ENCODE results near the gene LAP3.

The LAP3 gene

DNA sequence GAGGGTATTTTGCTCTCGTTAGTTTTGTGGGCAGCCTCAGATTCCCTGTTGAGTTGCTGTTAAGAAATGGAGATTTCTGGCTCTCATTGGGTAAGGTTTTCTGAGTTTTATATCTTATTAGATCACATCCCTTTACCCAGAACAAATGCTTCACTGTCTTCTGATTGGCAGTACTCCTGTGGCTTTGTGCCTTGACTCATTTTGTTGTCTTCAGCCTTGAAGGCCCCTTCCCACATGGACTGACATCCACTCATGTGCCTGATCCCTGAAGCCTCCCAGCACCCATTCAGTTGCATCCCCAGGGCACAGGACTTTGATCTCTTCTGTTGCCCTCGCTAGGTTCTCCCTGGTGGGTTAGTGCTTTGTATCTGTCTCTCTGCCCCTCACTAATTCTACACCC, 47.8 kb downstream of the LAP3 start:
- H3K4me1 ChIP-seq (ENCODE audit: control insufficient read depth, insufficient read depth, low read length), result peaks cover 21% of the 10 kb centered on the region
- H3K4me2 ChIP-seq (ENCODE audit: low read length), result no peak overlapping the region
- H3K9ac ChIP-seq (ENCODE audit: low read depth, low read length), result no peak overlapping the region
- H3K36me3 ChIP-seq (ENCODE audit: insufficient read depth, low read length), result peaks cover 95% of the 10 kb centered on the region
- no peak overlapping the region for H3K4me3 ChIP-seq (ENCODE audit: low read length)
- H3K9me3 ChIP-seq (replicated peaks; ENCODE audit: low read length), result no peaks in the 10 kb centered on the region
- H3K27me3 ChIP-seq (ENCODE audit: control insufficient read depth, insufficient read depth, low read length), result no peaks in the 10 kb centered on the region

GRCh38 chr4:17630228-17630627, 53.2 kb downstream of the LAP3 start:
- Histone ChIP-seq H3K4me3 (ENCODE audit: low read length) (no peak overlapping the region), H3K27me3 (ENCODE audit: control insufficient read depth, insufficient read depth, low read length) (no peaks in the 10 kb centered on the region), H3K4me1 (ENCODE audit: control insufficient read depth, insufficient read depth, low read length) (no peaks in the 10 kb centered on the region), H3K9me3 (replicated peaks; ENCODE audit: low read length) (no peaks in the 10 kb centered on the region), H3K36me3 (ENCODE audit: insufficient read depth, low read length) (peaks cover 84% of the 10 kb centered on the region), H3K9ac (ENCODE audit: low read depth, low read length) (no peak overlapping the region), H3K4me2 (ENCODE audit: low read length) (no peak overlapping the region)

DNA sequence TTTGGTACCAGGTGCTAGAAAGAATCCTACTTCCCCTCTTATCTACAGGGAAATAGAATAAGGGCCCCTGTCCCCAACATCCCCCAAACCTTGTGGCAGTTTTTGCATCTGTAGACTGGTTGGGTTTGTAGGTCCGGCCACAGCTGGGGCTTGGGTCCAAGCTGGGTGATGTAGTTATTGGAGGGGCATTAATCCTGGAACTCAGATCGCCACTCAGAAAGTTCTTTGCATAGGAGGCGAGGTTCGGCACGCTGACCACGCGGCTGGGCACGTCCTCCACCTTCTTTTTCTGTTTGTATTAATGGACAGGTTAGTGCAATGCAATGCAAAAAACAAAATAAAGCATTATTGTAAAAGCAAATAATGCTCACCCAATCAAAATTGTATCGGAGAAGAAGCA, 56.6 kb downstream of the LAP3 start:
- Histone ChIP-seq H3K9ac (ENCODE audit: low read depth, low read length) (no peak overlapping the region), H3K27me3 (ENCODE audit: control insufficient read depth, insufficient read depth, low read length) (no peaks in the 10 kb centered on the region), H3K4me2 (ENCODE audit: low read length) (no peak overlapping the region), H3K4me3 (ENCODE audit: low read length) (no peak overlapping the region), H3K36me3 (ENCODE audit: insufficient read depth, low read length) (peaks cover 63% of the 10 kb centered on the region), H3K4me1 (ENCODE audit: control insufficient read depth, insufficient read depth, low read length) (no peaks in the 10 kb centered on the region), H3K9me3 (replicated peaks; ENCODE audit: low read length) (no peaks in the 10 kb centered on the region)

DNA sequence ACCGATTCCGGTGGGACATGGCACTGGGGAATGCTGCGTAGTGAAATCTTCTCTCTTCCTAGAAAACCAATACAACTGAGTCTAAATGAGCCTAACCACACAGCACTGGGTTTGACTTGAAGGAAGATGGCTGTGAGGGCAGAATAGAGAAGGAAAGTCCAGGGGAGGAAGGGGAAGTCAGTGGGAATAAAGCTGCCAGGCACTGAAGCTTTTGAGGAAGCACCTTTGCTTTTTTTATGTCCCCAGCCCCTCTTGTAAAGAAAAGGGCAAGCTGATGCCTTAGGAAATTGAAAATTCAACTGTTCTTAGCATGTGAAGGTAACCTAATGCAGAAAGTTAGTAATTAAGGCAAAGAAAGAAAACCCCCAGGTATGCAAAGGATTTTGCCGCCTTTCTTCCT, 58.1 kb downstream of the LAP3 start:
- Histone ChIP-seq H3K36me3 (ENCODE audit: insufficient read depth, low read length) (peaks cover 54% of the 10 kb centered on the region), H3K4me3 (ENCODE audit: low read length) (no peak overlapping the region), H3K9me3 (replicated peaks; ENCODE audit: low read length) (no peaks in the 10 kb centered on the region), H3K27me3 (ENCODE audit: control insufficient read depth, insufficient read depth, low read length) (no peaks in the 10 kb centered on the region), H3K4me2 (ENCODE audit: low read length) (no peak overlapping the region), H3K9ac (ENCODE audit: low read depth, low read length) (no peak overlapping the region), H3K4me1 (ENCODE audit: control insufficient read depth, insufficient read depth, low read length) (no peaks in the 10 kb centered on the region)

- no peaks in the 10 kb centered on the region for H3K9me3 ChIP-seq (replicated peaks; ENCODE audit: low read length)
- H3K4me1 ChIP-seq (ENCODE audit: control insufficient read depth, insufficient read depth, low read length), result no peaks in the 10 kb centered on the region
- no peak overlapping the region for H3K4me2 ChIP-seq (ENCODE audit: low read length)
- no peaks in the 10 kb centered on the region for H3K27me3 ChIP-seq (ENCODE audit: control insufficient read depth, insufficient read depth, low read length)
- no peak overlapping the region for H3K4me3 ChIP-seq (ENCODE audit: low read length)
- H3K36me3 ChIP-seq (ENCODE audit: insufficient read depth, low read length), result peaks cover 50% of the 10 kb centered on the region
- no peak overlapping the region for H3K9ac ChIP-seq (ENCODE audit: low read depth, low read length)
Observed at GRCh38 chr4:17636341-17636695, 59.3 kb downstream of the LAP3 start.

DNA sequence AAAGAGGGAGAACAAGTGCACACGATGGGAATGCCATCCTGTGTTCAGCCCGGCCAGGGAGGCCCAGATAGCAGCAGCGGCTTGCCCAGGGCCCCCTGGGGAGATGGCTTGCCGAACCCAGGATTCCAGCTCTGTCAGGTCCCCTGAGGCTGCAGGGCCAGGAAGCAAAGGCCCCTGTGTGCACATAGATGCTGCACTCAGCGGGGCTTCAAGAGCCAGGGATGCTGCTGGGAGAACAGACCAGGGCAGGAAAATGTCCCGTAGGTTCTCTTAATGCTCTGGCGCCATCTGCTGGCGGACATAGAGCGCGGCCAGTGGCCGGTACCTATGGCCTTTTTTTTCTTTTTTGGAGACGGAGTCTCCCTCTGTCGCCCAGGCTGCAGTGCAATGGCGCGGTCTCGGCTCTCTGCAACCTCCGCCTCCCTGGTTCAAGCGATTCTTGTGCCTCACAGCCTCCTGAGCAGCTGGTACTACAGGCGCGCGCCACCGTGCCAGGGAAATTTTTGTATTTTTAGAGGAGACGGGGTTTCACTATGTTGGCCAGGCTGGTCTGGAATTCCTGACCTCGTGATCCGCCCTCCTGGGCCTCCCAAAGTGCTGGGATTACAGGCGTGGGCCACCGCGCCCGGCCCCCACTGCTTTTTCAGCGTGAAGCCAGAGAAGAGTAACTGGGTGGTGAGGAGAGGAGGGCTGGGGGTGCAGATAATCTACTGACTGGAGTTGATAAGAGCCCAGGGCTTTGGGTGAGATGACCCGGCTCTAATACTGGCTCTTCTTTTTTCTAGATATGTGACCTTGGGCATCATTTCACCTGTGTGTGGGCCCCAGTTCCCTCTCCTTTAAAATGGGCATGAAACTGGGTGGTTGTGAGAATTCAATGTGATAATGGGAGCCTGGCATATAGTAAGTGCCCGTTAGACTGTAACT, 60.0 kb downstream of the LAP3 start:
- Histone ChIP-seq H3K4me2 (ENCODE audit: low read length) (no peak overlapping the region), H3K4me3 (ENCODE audit: low read length) (no peak overlapping the region), H3K9me3 (replicated peaks; ENCODE audit: low read length) (no peaks in the 10 kb centered on the region), H3K4me1 (ENCODE audit: control insufficient read depth, insufficient read depth, low read length) (no peaks in the 10 kb centered on the region), H3K27me3 (ENCODE audit: control insufficient read depth, insufficient read depth, low read length) (no peaks in the 10 kb centered on the region), H3K36me3 (ENCODE audit: insufficient read depth, low read length) (peaks cover 44% of the 10 kb centered on the region), H3K9ac (ENCODE audit: low read depth, low read length) (no peak overlapping the region)

GRCh38 chr4:17639136-17639535, 62.1 kb downstream of the LAP3 start:
- H3K36me3 ChIP-seq (ENCODE audit: insufficient read depth, low read length), result peaks cover 24% of the 10 kb centered on the region
- no peaks in the 10 kb centered on the region for H3K9me3 ChIP-seq (replicated peaks; ENCODE audit: low read length)

GRCh38 chr4:17642398-17642783, 65.4 kb downstream of the LAP3 start:
- Histone ChIP-seq H3K4me2 (ENCODE audit: low read length) (no peak overlapping the region), H3K36me3 (ENCODE audit: insufficient read depth, low read length) (peaks cover 11% of the 10 kb centered on the region), H3K27me3 (ENCODE audit: control insufficient read depth, insufficient read depth, low read length) (no peaks in the 10 kb centered on the region), H3K4me3 (ENCODE audit: low read length) (no peak overlapping the region), H3K9me3 (replicated peaks; ENCODE audit: low read length) (no peaks in the 10 kb centered on the region), H3K4me1 (ENCODE audit: control insufficient read depth, insufficient read depth, low read length) (no peaks in the 10 kb centered on the region), H3K9ac (ENCODE audit: low read depth, low read length) (no peak overlapping the region)

More at GRCh38 chr4:17639136-17639535, 62.1 kb downstream of the LAP3 start:
- H3K4me1 ChIP-seq (ENCODE audit: control insufficient read depth, insufficient read depth, low read length), result no peaks in the 10 kb centered on the region
- no peak overlapping the region for H3K9ac ChIP-seq (ENCODE audit: low read depth, low read length)
- no peak overlapping the region for H3K4me2 ChIP-seq (ENCODE audit: low read length)
- no peaks in the 10 kb centered on the region for H3K27me3 ChIP-seq (ENCODE audit: control insufficient read depth, insufficient read depth, low read length)
- H3K4me3 ChIP-seq (ENCODE audit: low read length), result no peak overlapping the region

DNA sequence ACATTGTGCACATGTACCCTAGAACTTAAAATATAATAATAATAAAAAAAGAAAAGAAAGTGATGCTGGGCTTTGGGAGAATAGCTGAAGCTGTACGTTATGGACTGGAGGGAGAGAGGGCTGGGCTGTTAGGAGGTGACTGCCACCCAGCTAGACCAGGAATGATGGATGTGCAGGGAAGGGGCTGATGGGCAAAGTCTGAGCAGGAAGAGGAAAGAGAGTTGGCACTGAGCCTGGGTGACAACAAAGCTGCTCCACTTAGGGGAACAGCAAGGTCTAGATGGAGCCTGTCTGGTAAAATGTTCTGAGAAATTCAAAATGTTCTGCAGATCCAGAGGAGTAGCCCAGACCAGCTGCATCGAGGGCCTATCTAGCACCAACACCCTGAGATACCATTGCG, 69.7 kb downstream of the LAP3 start:
- no peak overlapping the region for H3K9ac ChIP-seq (ENCODE audit: low read depth, low read length)
- H3K9me3 ChIP-seq (replicated peaks; ENCODE audit: low read length), result no peaks in the 10 kb centered on the region
- no peaks in the 10 kb centered on the region for H3K36me3 ChIP-seq (ENCODE audit: insufficient read depth, low read length)
- H3K4me2 ChIP-seq (ENCODE audit: low read length), result no peak overlapping the region
- H3K27me3 ChIP-seq (ENCODE audit: control insufficient read depth, insufficient read depth, low read length), result peaks cover 3% of the 10 kb centered on the region
- H3K4me1 ChIP-seq (ENCODE audit: control insufficient read depth, insufficient read depth, low read length), result no peaks in the 10 kb centered on the region
- H3K4me3 ChIP-seq (ENCODE audit: low read length), result no peak overlapping the region

DNA sequence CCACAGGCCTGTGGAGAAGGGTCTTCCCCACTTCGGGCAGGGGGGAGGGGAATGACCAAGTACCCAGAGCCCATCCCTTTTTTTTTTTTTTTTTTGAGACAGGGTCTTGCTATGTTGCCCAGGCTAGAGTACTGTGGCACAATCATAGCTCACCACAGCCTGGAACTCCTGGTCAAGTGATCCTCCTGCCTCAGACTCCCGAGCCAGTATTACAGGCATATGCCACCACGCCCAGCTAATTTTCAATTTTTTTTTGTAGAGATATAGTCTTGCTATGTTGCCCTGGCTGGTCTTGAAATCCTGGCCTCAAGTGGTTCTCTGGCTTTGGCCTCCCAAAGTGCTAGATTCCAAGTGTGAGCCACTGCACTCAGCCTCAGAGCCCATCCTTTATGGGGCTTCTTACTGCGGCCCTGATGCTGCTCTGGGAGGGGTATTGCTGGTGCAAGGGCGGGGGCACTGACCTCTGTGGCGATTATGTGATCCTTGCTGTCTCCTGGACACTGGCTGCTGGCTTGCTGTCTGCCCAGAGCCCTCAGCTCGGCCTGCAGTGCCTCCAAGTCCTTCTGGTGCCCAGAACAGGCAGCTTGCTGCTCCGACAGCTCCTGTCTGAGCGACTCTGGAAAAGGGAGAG, 70.3 kb downstream of the LAP3 start:
- Histone ChIP-seq H3K27me3 (ENCODE audit: control insufficient read depth, insufficient read depth, low read length) (peaks cover 3% of the 10 kb centered on the region), H3K4me3 (ENCODE audit: low read length) (no peak overlapping the region), H3K36me3 (ENCODE audit: insufficient read depth, low read length) (no peaks in the 10 kb centered on the region), H3K9ac (ENCODE audit: low read depth, low read length) (no peak overlapping the region), H3K9me3 (replicated peaks; ENCODE audit: low read length) (no peaks in the 10 kb centered on the region), H3K4me2 (ENCODE audit: low read length) (no peak overlapping the region), H3K4me1 (ENCODE audit: control insufficient read depth, insufficient read depth, low read length) (no peaks in the 10 kb centered on the region)

GRCh38 chr4:17647927-17648326, 70.9 kb downstream of the LAP3 start:
- H3K4me3 ChIP-seq (ENCODE audit: low read length), result no peak overlapping the region
- no peak overlapping the region for H3K4me2 ChIP-seq (ENCODE audit: low read length)
- H3K9me3 ChIP-seq (replicated peaks; ENCODE audit: low read length), result no peaks in the 10 kb centered on the region
- H3K36me3 ChIP-seq (ENCODE audit: insufficient read depth, low read length), result no peaks in the 10 kb centered on the region
- H3K27me3 ChIP-seq (ENCODE audit: control insufficient read depth, insufficient read depth, low read length), result peaks cover 3% of the 10 kb centered on the region
- H3K4me1 ChIP-seq (ENCODE audit: control insufficient read depth, insufficient read depth, low read length), result no peaks in the 10 kb centered on the region
- H3K9ac ChIP-seq (ENCODE audit: low read depth, low read length), result no peak overlapping the region

- no peaks in the 10 kb centered on the region for H3K4me1 ChIP-seq (ENCODE audit: control insufficient read depth, insufficient read depth, low read length)
- peaks cover 3% of the 10 kb centered on the region for H3K27me3 ChIP-seq (ENCODE audit: control insufficient read depth, insufficient read depth, low read length)
- no peak overlapping the region for H3K4me2 ChIP-seq (ENCODE audit: low read length)
- H3K9me3 ChIP-seq (replicated peaks; ENCODE audit: low read length), result no peaks in the 10 kb centered on the region
- no peak overlapping the region for H3K9ac ChIP-seq (ENCODE audit: low read depth, low read length)
- H3K4me3 ChIP-seq (ENCODE audit: low read length), result no peak overlapping the region
- no peaks in the 10 kb centered on the region for H3K36me3 ChIP-seq (ENCODE audit: insufficient read depth, low read length)
Observed at GRCh38 chr4:17650406-17650805, 73.4 kb downstream of the LAP3 start.

Measured in skeletal muscle satellite cell (primary cell).